NOMO-1 (cell line): ENCODE measurements around the gene BNIP3.

Source experiments
- DNase-seq, 2 experiments: peaks; one replicate each; lab custom pipeline; 2025; ENCODE audit not compliant: unreplicated experiment in 2 of 2; lab: John Stamatoyannopoulos, UW

Gene BNIP3

GRCh38 chr10:131981429-131982184 is at the start of gene BNIP3:
Gene BNIP3 (minus strand): TSS chr10:131981923. CDS start chr10:131981806, 117 bp downstream.
- DNase-seq, result peak; percentile 39 to 80

- no peak for DNase-seq
Measured at GRCh38 chr10:132030898-132031463, 49.3 kb upstream of the BNIP3 start.

GRCh38 chr10:132028706-132029105 is 47.0 kb upstream of the BNIP3 start:
- no peak for DNase-seq

GRCh38 chr10:132027423-132027983 is 45.8 kb upstream of the BNIP3 start:
- DNase-seq, result no peak

DNA sequence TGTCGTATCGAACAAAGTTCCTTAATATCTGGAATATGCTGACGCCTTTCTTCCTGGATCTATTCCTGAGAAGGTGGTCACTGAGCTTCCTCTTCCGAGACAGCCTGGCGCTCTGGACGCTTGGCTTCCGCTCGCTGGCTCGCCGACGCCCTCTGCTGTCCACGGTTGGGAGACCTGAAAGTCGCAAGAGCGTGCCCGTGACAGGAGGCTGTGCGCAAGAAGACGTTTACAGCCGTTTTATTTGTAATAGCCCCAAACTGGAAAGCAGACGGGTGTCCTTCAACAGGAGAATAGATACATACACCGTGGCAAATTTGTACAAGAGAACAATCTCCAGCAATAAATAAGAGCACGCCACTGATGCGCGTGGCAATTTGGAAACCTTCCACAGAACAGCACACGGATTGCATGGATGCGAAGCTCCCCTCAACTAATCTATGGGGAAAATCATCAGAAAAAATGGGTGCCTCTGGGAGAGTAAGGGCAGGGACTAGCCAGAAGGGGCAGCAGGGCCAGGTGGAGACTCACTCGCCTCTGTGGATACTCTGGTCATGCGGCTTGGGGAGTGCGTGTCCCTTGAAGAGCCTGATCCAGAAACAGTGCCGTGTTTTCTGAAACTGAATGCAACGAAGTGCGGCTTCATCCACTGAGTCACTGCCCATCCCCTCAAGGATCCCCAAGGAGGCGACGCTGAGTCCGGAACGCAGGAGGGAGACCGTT is 41.5 kb upstream of the BNIP3 start:
- peak; percentile 74 to 89 for DNase-seq

DNA sequence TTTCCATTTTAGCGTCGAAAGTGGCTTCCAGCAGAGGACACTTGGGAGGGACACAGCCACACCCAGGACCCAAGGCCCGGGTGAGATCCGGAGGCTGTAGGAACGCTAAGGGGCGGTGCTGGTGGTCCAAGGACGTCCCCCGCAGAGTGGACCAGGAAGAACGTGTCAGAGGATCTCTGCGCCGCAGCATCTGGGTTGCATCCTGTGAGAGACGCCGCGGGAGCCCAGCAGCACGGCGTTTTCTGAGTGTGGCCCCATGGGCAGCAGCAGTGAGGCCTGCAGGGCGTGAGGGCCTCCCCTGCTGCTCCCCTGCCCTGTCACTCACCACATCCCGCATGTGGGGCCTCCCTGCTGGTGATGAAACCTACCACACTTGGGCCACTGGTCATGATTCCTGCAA is 40.5 kb upstream of the BNIP3 start:
- no peak for DNase-seq

DNA sequence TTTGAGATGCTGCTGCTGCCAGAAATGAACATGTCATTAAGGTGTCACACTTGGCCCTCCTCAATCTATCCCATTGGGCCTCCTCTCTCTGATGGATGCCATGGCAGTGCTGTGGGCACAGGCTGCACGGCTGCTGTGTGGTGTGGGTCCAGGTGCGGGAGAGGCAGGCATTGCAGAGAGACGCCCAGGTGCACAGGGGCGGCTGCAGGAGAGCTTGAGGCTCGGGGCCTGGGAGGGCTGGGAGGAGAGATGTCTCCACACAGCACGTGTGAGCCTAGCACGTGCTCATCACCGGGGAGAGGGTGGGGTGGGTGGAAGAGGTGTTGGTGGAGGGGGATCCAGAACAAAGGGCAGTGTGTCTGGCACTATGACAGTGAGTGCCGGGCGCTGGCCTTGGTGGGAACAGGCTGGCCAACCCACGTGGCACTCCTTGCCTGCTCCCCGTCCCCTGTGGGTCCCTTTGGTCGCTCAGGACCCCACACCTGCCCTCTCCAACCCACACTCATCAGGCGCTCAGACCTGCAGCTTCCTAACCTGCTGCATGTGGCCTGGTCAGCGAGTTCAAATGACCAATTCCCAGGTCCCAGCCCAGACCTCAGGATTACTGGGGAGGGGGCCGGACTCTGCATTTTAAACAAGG is 39.9 kb upstream of the BNIP3 start:
- no peak for DNase-seq

DNA sequence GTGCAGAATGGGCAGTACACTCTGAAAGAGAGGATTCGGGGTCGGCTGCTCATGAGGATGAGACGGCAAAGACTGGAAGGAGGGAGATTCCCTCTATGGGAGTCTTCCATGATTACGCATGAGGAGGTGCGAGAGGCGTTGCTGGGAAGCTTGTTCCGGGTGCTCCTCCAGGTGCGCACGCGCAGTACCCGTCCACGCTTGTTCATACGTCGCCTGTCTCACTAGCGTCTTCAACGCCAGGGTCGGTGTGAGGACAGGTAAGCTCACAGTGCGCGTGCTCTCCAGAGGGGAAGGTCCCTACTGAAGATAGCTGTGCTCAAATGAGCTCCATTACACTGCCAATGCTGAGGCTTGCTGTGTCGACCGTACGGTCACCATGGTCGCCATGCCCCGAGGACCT is 39.3 kb upstream of the BNIP3 start:
- no peak for DNase-seq

- DNase-seq, result no peak
Measured at GRCh38 chr10:132020456-132020855, 38.7 kb upstream of the BNIP3 start.

DNA sequence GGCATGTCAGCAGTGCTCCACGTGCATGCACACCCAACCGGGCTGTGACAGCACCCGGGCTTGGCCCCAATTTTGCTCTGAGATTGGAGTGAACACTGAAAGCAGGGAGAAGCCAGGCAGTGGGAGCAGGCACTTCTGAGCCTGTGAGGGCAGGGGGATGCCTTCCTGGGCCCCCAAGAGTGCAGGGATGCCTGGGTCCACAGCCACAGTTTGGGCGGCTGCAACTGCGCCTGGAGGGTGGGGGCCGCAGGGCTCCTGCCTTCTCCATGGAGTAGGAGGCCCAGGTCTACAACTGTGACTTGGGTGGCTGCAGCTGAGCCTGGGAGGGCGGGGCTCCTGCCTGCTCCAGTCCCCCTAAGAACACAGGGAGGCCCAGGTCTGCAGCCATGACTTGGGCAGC is 37.6 kb upstream of the BNIP3 start:
- DNase-seq, result no peak

- DNase-seq, result no peak
Measured at GRCh38 chr10:132018446-132018845, 36.7 kb upstream of the BNIP3 start.

DNA sequence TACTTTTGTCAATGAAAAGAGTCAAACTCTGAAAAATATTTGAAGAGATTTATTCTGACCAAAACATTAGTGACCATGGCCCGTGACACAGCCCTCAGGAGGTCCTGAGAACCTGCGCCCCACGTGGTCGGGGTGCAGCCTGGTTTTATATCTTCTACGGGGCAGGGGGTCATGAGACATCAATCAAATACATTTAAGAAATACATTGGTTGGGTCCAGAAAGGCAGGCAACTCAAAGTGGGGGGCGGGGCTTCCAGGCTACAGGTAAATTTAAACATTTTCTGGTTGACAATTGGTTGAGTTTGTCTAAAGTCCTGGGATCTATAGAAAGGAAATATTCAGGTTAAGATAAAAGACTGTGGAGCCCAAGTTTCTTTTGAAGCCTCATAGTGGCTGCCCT is 34.8 kb upstream of the BNIP3 start:
- no peak for DNase-seq

DNA sequence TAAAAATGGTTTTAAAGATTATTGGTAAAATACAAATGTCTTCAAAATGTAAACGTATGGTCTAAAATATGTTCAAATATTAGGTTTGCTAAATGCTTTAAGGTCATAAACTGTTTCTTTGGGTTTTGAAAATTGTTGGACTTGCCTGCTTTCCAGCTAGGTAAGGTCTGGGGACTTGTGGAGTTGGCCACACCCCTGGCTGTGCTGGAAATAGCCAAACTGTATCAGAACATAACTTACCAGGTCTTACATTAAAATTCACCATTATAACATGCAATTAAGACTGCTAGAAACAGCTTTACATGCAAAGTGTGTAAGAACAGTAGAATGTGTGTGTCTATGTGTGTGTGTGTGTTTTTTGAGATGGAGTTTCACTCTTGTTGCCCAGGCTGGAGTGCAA is 29.7 kb upstream of the BNIP3 start:
- DNase-seq, result no peak

DNA sequence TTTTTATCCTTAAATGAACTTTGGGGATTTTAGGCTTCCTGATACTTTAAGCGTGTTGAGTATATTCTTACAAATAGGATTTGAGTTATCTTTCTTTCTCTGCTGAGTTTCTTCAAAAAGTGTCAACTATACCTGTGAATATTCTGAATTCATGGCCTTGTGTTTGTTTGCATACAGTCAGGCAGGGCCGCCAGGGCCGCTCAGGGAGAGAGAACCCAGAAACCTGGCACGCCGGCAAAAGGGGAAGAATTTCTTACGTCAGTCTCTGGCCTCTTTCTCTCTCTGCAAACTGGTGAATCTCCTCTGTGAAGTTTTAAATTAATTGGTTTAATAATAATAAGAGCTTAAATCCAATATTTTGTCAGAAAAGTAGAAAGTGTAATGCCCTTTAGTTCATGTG is 29.3 kb upstream of the BNIP3 start:
- no peak for DNase-seq

GRCh38 chr10:132010483-132010882 is 28.8 kb upstream of the BNIP3 start:
- DNase-seq, result no peak

DNA sequence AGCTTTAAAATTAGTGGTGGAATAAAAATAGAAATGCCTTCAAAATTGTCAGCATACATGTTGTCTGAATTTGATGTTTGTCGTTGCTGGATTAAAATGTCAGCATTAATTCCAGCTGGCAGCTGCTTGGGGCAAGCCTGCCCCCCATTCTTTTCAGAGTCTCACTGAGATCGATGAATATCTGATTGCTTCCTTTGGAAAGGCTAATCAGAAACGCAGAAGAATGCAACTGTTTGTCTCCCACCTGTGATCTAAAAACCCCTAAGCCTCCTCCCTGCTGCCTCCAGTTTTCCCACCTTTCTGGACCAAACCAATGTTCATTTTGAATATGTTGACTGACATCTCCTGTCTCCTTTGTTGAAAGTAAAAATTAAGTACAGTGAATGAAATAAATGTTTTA is 27.9 kb upstream of the BNIP3 start:
- DNase-seq, result no peak

- DNase-seq, result no peak
Measured at GRCh38 chr10:132007681-132008080, 26.0 kb upstream of the BNIP3 start.

DNA sequence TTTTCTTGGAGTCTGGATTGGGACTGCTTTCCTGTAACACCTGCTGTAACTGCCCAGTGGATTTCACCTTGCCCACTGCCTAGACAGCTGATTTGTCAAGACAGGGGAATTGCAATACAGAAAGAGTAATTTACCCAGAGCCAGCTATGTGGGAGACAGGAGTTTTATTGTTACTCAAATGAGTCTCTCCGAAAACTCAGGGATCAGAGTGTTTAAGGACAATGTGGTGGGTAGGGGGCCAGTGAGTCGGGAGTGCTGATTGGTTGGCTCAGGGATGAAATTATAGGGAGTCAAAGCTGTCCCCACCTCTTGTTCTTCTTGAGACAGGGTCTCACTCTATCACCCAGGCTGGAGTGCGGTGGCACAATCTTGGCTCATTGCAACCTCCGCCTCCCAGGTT is 25.2 kb upstream of the BNIP3 start:
- DNase-seq, result no peak

GRCh38 chr10:132005147-132005546 is 23.4 kb upstream of the BNIP3 start:
- DNase-seq, result no peak

- no peak for DNase-seq
Measured at GRCh38 chr10:132004052-132004451, 22.3 kb upstream of the BNIP3 start.

- DNase-seq, result no peak
Measured at GRCh38 chr10:132003282-132003924, 21.7 kb upstream of the BNIP3 start.
